Cardiac muscle cell (in vitro differentiated cells and primary cell): Measurements from ENCODE around the gene MT1E. TPM values are rescaled to one million over a fixed set of nuclear protein-coding genes. Genes with fewer than 3 reads are reported as not detected.

ENCODE experiments used
- DNase-seq, 2 donors: peaks; one replicate each; pipeline versions ENCODE4 v3.0.0 to v3.0.0-alpha.2; 2010 to 2017; ENCODE audit warnings: low read depth in 1 of 2, low spot score in 1 of 2
- H3K27ac ChIP-seq: fragments of 200-600 bp; sonication (generic); 2 replicates; pipeline ENCODE4 v1.5.1; 2016
- H3K27me3 ChIP-seq: fragments of 200-600 bp; sonication (generic); 2 replicates; pipeline ENCODE4 v1.6.0; 2016; ENCODE audit warnings: control low read depth
- H3K36me3 ChIP-seq: fragments of 200-600 bp; sonication (generic); 2 replicates; pipeline ENCODE4 v1.5.1; 2016; ENCODE audit warnings: control low read depth
- H3K4me1 ChIP-seq: fragments of 200-600 bp; sonication (generic); 2 replicates; pipeline ENCODE4 v1.8.1; 2017; ENCODE audit warnings: low read depth, mild to moderate bottlenecking, mixed run types
- H3K4me3 ChIP-seq: fragments of 200-600 bp; sonication (generic); 2 replicates; pipeline ENCODE4 v1.5.1; 2016; ENCODE audit warnings: mild to moderate bottlenecking
- H3K9me3 ChIP-seq: fragments of 200-600 bp; sonication (generic); 2 replicates; pipeline ENCODE4 v1.5.1; 2017; ENCODE audit warnings: low read depth, mild to moderate bottlenecking, control low read depth
- polyA plus RNA-seq: library from polyadenylated mRNA; unstranded; fragments of >200 nt; fragmentation: Nextera tagmentation; extraction: Ambion mirVana; gene quantifications from 2 replicates; pipeline ENCODE4 v1.2.1, GENCODE V29; 2016
- total RNA-seq: library from RNA; depleted of rRNA; stranded (reverse); fragments of >200 nt; gene quantifications from 2 replicates; pipeline ENCODE4 v1.2.3, GENCODE V29; 2016
- TF ChIP-seq, protein P1 (sequence below): IDR thresholded peaks from 2 replicates; pipeline ENCODE4 v1.5.1; 2012; ENCODE audit warnings: low read depth, mild to moderate bottlenecking, low read length

MT1E gene
- total and polyA plus RNA-seq, 2 experiments from 2014 or later, result 3.6 to 4.7 TPM

DNA sequence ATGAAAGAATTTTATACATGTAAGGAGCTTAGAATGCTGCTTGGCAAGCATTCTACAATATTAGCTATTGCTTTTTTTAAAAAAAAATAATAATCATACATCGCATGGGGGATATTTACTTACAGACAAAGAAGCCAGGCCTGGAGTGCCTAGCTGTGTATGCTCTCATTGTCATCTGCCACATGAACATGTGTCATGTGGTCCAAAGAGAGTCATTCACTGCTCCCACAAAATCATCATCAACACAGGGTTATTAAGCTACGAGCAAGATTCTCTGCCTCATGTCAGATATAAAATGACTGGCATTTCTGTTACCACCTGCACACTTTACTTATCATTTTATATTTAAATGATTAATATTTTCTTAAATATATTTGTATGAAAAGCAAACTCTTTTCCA, 1.9 kb upstream of the MT1E start:
- DNase-seq, result no peak
- Histone ChIP-seq H3K4me1 (peaks cover 5% of the 10 kb centered on the region), H3K27me3 (peaks cover 81% of the 10 kb centered on the region), H3K9me3 (no peaks in the 10 kb centered on the region), H3K27ac (no peak overlapping the region), H3K36me3 (no peaks in the 10 kb centered on the region), H3K4me3 (no peak overlapping the region)
- TF ChIP-seq, protein P1, sequence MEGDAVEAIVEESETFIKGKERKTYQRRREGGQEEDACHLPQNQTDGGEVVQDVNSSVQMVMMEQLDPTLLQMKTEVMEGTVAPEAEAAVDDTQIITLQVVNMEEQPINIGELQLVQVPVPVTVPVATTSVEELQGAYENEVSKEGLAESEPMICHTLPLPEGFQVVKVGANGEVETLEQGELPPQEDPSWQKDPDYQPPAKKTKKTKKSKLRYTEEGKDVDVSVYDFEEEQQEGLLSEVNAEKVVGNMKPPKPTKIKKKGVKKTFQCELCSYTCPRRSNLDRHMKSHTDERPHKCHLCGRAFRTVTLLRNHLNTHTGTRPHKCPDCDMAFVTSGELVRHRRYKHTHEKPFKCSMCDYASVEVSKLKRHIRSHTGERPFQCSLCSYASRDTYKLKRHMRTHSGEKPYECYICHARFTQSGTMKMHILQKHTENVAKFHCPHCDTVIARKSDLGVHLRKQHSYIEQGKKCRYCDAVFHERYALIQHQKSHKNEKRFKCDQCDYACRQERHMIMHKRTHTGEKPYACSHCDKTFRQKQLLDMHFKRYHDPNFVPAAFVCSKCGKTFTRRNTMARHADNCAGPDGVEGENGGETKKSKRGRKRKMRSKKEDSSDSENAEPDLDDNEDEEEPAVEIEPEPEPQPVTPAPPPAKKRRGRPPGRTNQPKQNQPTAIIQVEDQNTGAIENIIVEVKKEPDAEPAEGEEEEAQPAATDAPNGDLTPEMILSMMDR, result no peak

DNA sequence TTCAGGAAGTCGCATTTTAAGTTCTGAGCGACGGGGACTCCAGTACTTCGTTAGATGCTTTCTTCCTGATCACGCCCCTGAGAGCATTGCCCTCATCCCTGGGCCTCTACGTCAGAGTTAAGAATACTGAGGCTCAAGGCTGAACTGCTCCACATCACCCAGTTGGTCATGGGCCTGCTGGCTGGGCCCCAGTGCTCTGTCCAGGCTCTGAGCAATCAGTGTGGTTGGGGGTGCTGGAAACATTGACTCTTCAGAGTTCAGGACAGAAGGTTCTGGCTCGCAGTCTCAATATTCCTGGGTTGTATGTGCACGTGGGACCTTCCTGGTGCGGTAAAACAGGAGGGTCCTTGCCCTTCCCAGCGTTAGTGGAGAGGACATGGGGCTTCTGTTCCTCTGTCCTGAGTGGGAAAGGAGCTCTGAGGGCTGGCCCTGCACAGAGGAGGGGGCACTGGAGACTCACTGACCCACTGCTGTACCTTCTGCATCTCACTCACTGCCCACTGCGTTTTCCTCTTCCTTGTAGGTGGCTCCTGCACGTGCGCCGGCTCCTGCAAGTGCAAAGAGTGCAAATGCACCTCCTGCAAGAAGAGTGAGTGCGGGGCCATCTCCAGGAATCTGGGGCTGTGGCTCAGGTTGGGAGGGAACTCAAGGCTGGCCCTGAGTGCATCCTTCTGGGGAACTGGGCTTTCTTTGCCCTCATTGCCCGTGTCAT, 518 bp downstream of the MT1E start:
- TF ChIP-seq, protein P1, result no peak
- Histone ChIP-seq H3K27ac (no peak overlapping the region), H3K4me1 (peaks cover 5% of the 10 kb centered on the region), H3K9me3 (no peaks in the 10 kb centered on the region), H3K4me3 (peak overlapping the region; percentile 36), H3K27me3 (peaks cover 85% of the 10 kb centered on the region), H3K36me3 (no peaks in the 10 kb centered on the region)
- DNase-seq, result peak in 1 of 2 donors; percentile 88

DNA sequence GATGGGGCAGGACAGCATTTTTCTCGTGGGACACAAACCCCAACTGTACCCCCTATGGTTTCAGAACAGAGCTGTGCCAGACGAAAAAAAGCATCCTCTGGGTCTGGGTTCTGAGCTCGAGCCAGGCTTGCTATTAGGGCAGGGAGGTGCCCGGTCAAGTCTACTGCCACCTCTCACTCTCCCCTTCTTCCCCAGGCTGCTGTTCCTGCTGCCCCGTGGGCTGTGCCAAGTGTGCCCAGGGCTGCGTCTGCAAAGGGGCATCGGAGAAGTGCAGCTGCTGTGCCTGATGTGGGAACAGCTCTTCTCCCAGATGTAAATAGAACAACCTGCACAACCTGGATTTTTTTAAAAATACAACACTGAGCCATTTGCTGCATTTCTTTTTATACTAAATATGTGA, 1.1 kb downstream of the MT1E start:
- no peak for DNase-seq
- no peak overlapping the region for H3K27ac ChIP-seq
- peaks cover 86% of the 10 kb centered on the region for H3K27me3 ChIP-seq
- no peaks in the 10 kb centered on the region for H3K36me3 ChIP-seq
- H3K4me1 ChIP-seq, result peaks cover 5% of the 10 kb centered on the region
- H3K9me3 ChIP-seq, result no peaks in the 10 kb centered on the region
- H3K4me3 ChIP-seq, result no peak overlapping the region
- TF ChIP-seq, protein P1, result no peak

DNA sequence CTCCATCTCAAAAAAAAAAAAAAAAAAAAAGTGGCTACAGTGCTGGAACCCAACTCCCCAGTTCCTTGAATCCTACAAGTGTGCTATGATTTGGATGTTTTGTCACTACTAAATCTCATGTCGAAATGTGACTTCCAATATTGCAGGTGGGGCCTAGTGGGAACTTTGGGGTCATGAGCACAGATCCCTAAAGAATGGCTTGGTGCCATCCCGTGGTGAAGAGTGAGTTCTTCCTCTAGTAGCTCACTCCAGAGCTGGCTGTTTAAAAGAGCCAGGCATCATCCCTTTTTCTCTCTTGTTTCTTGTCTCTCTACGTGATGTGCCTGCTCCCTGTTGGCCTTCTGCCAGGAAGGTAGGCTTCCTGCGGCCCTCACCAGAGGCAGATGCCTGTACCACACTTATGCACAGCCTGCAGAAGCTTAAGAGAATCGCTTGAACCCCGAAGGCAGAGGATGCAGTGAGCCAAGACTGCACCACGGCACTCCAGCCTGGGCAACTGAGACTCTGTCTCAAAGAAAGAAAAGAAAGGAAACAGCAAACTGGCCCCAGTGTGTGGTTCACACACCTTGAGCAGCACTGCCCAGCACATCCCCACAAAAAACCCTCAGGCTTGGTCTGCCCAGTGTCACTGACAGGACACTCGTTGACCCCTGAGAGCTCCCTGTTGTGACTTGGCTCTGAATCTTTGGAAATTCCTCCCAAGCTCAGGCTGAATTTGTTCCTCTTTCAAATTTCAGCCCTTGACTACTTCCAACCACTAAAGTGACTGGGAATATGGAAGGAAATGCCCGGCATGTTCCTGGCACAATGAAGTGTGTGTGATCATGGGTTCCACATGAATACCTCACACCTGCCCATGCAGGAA, 3.1 kb downstream of the MT1E start:
- Histone ChIP-seq H3K27me3 (peaks cover 99% of the 10 kb centered on the region), H3K9me3 (no peaks in the 10 kb centered on the region), H3K27ac (no peak overlapping the region), H3K4me3 (no peak overlapping the region), H3K36me3 (no peaks in the 10 kb centered on the region), H3K4me1 (peaks cover 5% of the 10 kb centered on the region)
- no peak for DNase-seq
- TF ChIP-seq, protein P1, result no peak

DNA sequence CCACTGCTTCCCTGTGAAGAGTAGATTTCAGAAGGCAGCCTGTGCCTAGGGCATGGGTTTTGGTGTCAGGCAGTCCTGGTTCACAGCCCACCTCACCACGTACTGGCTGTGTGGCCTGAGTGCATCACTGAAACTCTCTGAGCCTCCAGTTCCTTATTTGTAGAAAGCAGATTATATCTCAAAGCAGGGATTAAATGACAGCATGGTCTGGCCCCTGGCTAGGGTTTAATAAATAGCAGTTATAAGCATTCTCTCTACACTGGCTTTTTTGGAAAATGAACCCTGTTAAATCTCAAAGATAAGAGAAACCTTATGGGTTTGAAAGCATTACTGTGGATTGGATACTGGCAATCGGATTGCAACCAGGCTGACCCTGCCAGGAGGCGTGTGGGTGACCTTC, 4.0 kb downstream of the MT1E start:
- no peak overlapping the region for H3K4me3 ChIP-seq
- no peaks in the 10 kb centered on the region for H3K36me3 ChIP-seq
- TF ChIP-seq, protein P1, result no peak
- H3K9me3 ChIP-seq, result no peaks in the 10 kb centered on the region
- no peak for DNase-seq
- no peak overlapping the region for H3K27ac ChIP-seq
- H3K27me3 ChIP-seq, result peaks cover 100% of the 10 kb centered on the region
- peaks cover 5% of the 10 kb centered on the region for H3K4me1 ChIP-seq
